HG03575 (cell line): Measurements from ENCODE around the gene ARHGAP31.
"Not testable (repeated sequence)": the region's sequence is repeated elsewhere in the genome, so short reads cannot be mapped to it uniquely, and the experiment has no call there.

ENCODE experiments used
- ATAC-seq: cut with Tn5 transposase; IDR thresholded peaks from one replicate; pipeline ENCODE4 v1.9.1; 2021; ENCODE audit not compliant: unreplicated experiment, insufficient number of reproducible peaks, low FRiP score; ENCODE audit errors: extremely low read depth

The ARHGAP31 gene

GRCh38 chr3:119364401-119364800 lies 70.2 kb downstream of the ARHGAP31 start:
- no peak for ATAC-seq

GRCh38 chr3:119365418-119365817 lies 71.2 kb downstream of the ARHGAP31 start:
- no peak for ATAC-seq

GRCh38 chr3:119367000-119367399 lies 72.8 kb downstream of the ARHGAP31 start:
- ATAC-seq = no peak

GRCh38 chr3:119368298-119368697 lies 74.1 kb downstream of the ARHGAP31 start:
- no peak for ATAC-seq

GRCh38 chr3:119371786-119372185 lies 77.6 kb downstream of the ARHGAP31 start:
- not testable (repeated sequence) for ATAC-seq

GRCh38 chr3:119375106-119375505 lies 80.9 kb downstream of the ARHGAP31 start:
- no peak for ATAC-seq

GRCh38 chr3:119375510-119375909 lies 81.3 kb downstream of the ARHGAP31 start:
- ATAC-seq = no peak

- no peak for ATAC-seq
These were observed 82.6 kb downstream of the ARHGAP31 start for GRCh38 chr3:119376758-119377157.

GRCh38 chr3:119378259-119378803 lies 84.1 kb downstream of the ARHGAP31 start:
- no peak for ATAC-seq

- ATAC-seq = no peak
These were observed 86.5 kb downstream of the ARHGAP31 start for GRCh38 chr3:119380697-119381096.

- no peak for ATAC-seq
These were observed 88.0 kb downstream of the ARHGAP31 start for GRCh38 chr3:119382134-119382533.

GRCh38 chr3:119388577-119388976 lies 94.4 kb downstream of the ARHGAP31 start:
- ATAC-seq = no peak

GRCh38 chr3:119395923-119396358 lies 101.8 kb downstream of the ARHGAP31 start:
- ATAC-seq = no peak

GRCh38 chr3:119396870-119397269 lies 102.7 kb downstream of the ARHGAP31 start:
- no peak for ATAC-seq

GRCh38 chr3:119400466-119400865 lies 106.3 kb downstream of the ARHGAP31 start:
- no peak for ATAC-seq

- peak; percentile 55 for ATAC-seq
These were observed 106.9 kb downstream of the ARHGAP31 start for GRCh38 chr3:119401069-119401468.

GRCh38 chr3:119401503-119402440 lies 107.6 kb downstream of the ARHGAP31 start:
- ATAC-seq = no peak

- no peak for ATAC-seq
These were observed 108.6 kb downstream of the ARHGAP31 start for GRCh38 chr3:119402791-119403190.

GRCh38 chr3:119403201-119403600 lies 109.0 kb downstream of the ARHGAP31 start:
- ATAC-seq = no peak

GRCh38 chr3:119405315-119405714 lies 111.1 kb downstream of the ARHGAP31 start:
- no peak for ATAC-seq
